SH-SY5Y (cell line): ENCODE data around the gene LELP1.

Experiments used
- GATA2 ChIP-seq: IDR thresholded peaks from 2 replicates; pipeline ENCODE4 v1.6.1; 2011; ENCODE audit warnings: mild to moderate bottlenecking, low read depth, low read length
- GATA3 ChIP-seq: IDR thresholded peaks from 2 replicates; pipeline ENCODE4 v1.6.1; 2011; ENCODE audit warnings: low read depth, mild to moderate bottlenecking, low read length, moderate library complexity

The LELP1 gene

GRCh38 chr1:153217744-153218416 is 14.7 kb downstream of the LELP1 start:
- TF ChIP-seq GATA3 (no peak), GATA2 (no peak)

DNA sequence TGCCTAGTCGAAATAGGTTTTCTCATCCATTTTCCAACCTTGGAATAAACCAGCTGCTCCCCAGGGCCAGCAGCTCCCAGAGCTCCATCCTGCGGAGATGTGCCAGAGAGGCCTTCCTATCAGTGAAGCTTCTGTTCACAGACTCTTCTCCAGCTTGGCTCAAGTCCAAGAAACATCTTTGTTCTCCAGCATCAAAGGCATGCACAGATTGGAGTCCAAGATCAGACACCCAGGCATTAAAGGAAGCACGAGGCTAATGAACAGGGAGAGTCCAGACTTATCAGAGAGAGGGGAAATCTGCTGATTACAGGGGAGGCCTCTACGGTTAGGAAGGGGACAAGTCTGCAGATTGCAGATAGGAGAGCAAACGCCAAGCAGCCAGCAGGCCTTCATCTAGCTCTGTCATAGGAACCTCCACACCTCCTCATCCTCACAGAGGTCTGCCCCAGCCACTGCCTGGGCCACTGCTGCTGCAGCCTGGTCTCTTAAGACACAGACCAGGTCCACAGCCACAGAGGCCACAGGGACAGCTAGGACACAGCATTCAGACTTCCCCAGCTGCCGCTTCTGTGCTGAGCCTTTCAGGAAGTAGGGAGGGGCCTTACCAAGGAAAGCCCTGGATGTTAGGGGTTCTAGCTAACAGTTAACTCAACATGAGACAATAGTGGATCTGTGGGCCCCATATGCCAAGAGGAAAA is 17.5 kb downstream of the LELP1 start:
- TF ChIP-seq GATA2, result no peak
- TF ChIP-seq GATA3, result no peak

- TF ChIP-seq GATA3 (no peak), GATA2 (no peak)
Observed at GRCh38 chr1:153227810-153228209, 24.6 kb downstream of the LELP1 start.

DNA sequence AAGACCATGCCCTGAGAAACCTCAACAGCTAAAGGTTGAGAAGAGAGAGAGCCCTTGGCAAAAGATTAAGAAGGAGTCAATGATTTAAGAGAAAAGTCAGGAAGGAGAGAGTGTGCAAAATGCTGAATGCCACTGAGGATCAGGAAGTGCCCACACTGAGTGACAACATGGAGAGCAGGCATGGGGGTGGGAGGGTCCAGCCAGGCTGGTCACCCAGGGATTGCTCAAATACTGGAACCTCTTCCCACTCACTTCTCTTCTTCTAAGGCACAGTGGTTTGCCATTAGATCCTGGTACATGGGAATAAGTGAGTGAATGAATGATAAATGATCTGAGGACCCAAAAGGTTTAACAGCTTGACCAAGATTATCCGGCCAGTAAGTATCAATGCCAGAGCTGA is 25.3 kb downstream of the LELP1 start:
- no peak for TF ChIP-seq GATA2
- TF ChIP-seq GATA3, result no peak

- TF ChIP-seq GATA2 (no peak), GATA3 (no peak)
Observed at GRCh38 chr1:153231363-153231762, 28.1 kb downstream of the LELP1 start.

DNA sequence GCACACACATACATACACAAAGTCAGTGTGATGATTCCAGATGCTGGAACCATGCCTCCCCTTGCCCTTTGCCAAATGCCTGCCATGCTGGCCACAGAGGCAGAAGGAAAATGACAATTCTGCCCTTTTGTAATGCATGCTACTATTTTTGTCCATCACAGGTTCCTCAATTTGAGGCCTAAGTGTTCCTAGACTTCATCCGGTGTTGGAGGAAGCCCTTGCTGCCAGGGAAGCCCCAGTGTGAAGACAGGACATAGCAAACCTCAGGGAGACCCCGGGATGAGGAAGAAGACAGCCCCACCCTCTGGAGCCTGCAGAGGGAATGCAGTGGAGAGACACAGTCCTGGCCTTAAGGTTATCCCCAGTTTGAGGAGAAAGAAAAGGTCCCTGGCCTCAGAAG is 28.6 kb downstream of the LELP1 start:
- TF ChIP-seq GATA2 (no peak), GATA3 (no peak)

DNA sequence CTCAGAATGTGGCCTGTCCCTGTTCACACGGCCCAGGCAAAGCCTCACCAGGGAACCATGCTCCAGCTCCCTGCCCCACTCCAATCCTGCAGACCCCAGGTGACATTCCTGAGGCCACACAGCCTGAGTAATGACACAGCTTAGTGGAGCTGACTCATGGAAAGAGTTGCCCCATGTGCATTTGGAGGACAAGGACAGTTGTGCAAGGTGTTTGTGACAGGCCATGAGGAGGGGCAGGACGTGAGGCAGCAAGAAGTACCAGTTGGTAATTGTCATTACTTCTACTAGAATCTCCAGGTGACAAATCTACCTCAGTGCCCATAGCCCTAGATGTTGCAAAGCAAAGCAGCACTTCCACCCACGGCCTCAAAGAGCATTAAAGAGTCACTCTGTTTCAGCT is 29.3 kb downstream of the LELP1 start:
- no peak for TF ChIP-seq GATA3
- TF ChIP-seq GATA2, result no peak

GRCh38 chr1:153233448-153233847 is 30.2 kb downstream of the LELP1 start:
- TF ChIP-seq GATA3 (no peak), GATA2 (no peak)

GRCh38 chr1:153238527-153238926 is 35.3 kb downstream of the LELP1 start:
- TF ChIP-seq GATA3 (no peak), GATA2 (no peak)

DNA sequence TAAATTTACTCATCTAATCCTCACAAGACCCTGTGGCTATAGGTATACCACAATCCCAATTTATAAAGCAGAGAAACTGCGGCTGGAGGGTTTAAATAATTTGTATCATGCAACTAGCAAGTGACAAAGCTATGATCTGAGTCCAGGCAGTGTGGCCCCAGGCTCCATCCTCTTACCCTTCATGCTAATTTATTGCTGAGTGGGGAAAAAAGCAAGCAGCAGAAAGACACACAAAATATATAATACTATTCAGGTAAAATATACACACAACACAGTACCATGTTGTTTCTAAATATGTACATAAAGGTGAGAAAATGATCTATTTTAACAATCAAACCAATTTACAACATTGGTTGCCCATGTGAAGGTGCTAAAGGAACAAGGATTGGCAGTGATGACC is 38.9 kb downstream of the LELP1 start:
- TF ChIP-seq GATA3 (no peak), GATA2 (no peak)

DNA sequence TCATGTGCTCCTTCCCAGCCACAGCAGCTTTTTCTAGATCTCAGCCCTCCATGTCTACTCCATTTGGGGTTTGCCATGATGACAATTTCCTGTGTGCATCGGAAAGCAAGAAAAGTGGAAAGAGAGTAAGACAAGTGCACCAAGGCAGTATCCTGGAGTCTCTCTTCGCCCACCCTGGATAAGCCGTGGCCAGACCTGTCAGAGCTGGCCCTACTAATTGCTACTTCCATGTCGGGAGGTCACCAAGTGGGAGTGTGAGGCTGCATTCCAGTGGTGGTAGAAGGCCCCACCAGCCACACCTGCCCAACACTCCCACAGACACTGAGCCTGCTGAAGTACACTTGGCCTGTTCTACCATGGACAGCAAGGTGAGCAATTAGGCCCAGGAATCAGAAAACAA is 42.2 kb downstream of the LELP1 start:
- TF ChIP-seq GATA3, result no peak
- no peak for TF ChIP-seq GATA2

DNA sequence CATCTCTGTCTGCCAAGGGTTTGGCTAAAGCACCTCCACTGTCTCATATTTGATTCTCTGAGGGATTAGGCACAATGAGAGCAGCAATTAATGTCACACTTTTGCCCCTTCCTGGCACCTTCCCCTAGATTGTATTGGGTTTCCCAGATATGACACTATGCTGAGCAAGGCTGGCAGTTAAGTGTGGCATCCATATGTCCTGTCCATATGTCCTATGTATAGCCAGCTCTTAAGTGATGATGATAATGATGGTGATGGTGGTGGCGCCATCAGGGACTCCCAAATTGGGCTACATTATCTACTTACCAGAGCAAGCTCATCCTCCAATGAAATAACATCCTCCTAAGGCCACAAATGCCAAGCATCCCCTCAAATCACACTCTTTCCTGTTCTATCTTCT is 42.8 kb downstream of the LELP1 start:
- TF ChIP-seq GATA2, result no peak
- TF ChIP-seq GATA3, result no peak

- TF ChIP-seq GATA2 (no peak), GATA3 (no peak)
Observed at GRCh38 chr1:153246825-153247224, 43.6 kb downstream of the LELP1 start.

DNA sequence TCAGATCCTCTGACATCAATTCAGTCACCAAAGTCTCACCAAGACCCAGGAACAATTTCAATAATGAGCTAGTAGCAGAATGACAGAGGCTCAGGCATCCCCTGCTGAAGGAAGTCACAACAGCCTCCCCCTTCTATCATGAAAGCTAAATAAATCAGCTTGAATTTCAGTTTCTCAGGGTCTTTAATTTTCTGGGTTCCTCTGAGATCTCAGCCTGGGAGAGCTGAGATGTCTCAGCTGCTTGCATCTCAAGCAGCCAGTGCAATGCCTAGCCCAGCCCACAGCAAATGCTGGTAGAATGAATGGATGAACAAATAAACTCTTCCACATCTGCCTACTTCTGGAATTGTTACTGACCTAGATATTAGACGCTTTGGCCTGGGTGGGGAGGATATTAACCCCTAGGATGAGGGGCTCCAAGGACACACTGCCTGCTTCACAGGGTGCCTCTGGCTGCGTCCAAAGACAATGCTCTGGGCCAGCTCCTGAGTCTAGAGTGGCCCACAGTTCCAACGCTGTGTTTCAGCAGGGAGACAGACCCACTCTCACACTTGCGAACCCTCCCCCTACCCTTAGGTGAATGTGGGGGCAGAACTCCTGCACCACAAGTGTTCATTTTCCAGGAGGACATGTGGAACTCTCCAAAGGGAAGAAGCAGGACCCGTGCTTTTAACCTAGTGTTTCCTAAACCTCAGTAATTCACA is 45.1 kb downstream of the LELP1 start:
- no peak for TF ChIP-seq GATA2
- no peak for TF ChIP-seq GATA3

GRCh38 chr1:153250166-153250565 is 46.9 kb downstream of the LELP1 start:
- TF ChIP-seq GATA2 (no peak), GATA3 (no peak)
